Bronchial epithelial cell (primary cell): ENCODE results near the gene PPP1R16B. TPM values are rescaled to one million over a fixed set of nuclear protein-coding genes. Genes with fewer than 3 reads are reported as not detected.

ENCODE experiments used
- DNase-seq: peaks from one replicate; pipeline ENCODE4 v3.0.0-alpha.2; 2010; ENCODE audit warnings: low read depth
- FAIRE-seq: peaks from 2 replicates; lab custom pipeline; 2011; peaks lifted over from hg19 to GRCh38; lab: Jason Lieb, UNC
- H3K27me3 ChIP-seq: 2 replicates; pipeline ENCODE4 v1.5.1; 2011; ENCODE audit warnings: low read length; ENCODE audit not compliant: control insufficient read depth, insufficient read depth
- H3K36me3 ChIP-seq: 2 replicates; pipeline ENCODE4 v1.5.1; 2011; ENCODE audit warnings: low read length; ENCODE audit not compliant: control insufficient read depth, insufficient read depth
- H3K4me3 ChIP-seq: 2 replicates; pipeline ENCODE4 v1.5.1; 2011; ENCODE audit warnings: mild to moderate bottlenecking, low read depth, low read length, control low read depth
- total RNA-seq: library from RNA; depleted of rRNA; stranded (reverse); fragments of >200 nt; gene quantifications from 2 replicates; pipeline ENCODE4 v1.2.1, GENCODE V29; 2014
- TF ChIP-seq, protein P1 (sequence below): IDR thresholded peaks from 2 replicates; pipeline ENCODE4 v1.5.1; 2011; ENCODE audit warnings: mild to moderate bottlenecking, moderate library complexity, low read length, control low read depth, inconsistent platforms; ENCODE audit not compliant: insufficient read depth, severe bottlenecking

PPP1R16B gene
- total RNA-seq, 1 donor from 2014 or later: 0.26 TPM

DNA sequence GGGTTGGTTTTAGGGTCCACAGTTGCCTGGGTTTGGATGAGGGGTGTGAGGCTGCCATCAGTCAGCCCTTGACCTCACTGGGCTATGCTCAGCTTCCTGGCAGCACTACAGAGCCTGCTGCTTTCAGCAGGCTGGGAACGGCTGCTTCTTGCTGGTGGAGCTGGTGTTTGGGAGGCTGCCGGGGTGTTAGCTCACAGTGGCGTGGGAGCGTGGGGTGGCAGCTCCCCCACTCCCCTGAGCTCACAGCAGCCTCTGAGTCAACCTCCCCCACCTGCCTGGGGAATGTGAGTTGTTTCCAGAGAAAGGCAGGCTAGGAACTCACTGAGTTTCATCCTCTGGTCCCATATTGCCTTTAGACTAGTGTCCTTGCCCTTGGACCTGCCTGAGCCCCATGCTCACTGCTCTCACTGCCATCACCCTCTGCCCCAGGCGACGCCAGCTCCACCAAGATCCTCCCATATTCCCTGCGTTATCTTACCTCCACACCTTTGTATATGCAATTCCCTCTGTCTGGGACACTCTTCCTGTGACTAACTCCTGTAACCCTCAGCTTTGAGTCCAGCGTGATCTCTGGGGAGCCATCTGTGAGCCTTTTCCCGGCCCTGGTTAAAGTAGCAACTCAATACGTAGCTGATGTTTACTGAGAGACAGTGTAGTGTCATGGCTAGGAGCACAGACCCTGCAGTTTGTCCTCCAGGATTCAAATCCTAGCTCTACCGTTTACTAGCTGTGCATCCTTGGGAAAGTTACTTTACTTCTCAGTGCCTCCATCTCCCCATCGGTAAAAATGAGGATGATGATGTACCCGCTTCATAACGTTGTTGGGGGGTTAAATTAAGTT, 34.8 kb downstream of the PPP1R16B start:
- no peak for DNase-seq
- TF ChIP-seq, protein P1, sequence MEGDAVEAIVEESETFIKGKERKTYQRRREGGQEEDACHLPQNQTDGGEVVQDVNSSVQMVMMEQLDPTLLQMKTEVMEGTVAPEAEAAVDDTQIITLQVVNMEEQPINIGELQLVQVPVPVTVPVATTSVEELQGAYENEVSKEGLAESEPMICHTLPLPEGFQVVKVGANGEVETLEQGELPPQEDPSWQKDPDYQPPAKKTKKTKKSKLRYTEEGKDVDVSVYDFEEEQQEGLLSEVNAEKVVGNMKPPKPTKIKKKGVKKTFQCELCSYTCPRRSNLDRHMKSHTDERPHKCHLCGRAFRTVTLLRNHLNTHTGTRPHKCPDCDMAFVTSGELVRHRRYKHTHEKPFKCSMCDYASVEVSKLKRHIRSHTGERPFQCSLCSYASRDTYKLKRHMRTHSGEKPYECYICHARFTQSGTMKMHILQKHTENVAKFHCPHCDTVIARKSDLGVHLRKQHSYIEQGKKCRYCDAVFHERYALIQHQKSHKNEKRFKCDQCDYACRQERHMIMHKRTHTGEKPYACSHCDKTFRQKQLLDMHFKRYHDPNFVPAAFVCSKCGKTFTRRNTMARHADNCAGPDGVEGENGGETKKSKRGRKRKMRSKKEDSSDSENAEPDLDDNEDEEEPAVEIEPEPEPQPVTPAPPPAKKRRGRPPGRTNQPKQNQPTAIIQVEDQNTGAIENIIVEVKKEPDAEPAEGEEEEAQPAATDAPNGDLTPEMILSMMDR: no peak
- FAIRE-seq: no peak
- Histone ChIP-seq H3K27me3 (peaks cover 2% of the 10 kb centered on the region), H3K4me3 (no peak overlapping the region), H3K36me3 (no peaks in the 10 kb centered on the region)

- FAIRE-seq (no peak), DNase-seq (no peak)
- Histone ChIP-seq H3K27me3 (peaks cover 2% of the 10 kb centered on the region), H3K36me3 (no peaks in the 10 kb centered on the region), H3K4me3 (no peak overlapping the region)
- TF ChIP-seq, protein P1: no peak
Observed at GRCh38 chr20:38840894-38841470, 35.5 kb downstream of the PPP1R16B start.

DNA sequence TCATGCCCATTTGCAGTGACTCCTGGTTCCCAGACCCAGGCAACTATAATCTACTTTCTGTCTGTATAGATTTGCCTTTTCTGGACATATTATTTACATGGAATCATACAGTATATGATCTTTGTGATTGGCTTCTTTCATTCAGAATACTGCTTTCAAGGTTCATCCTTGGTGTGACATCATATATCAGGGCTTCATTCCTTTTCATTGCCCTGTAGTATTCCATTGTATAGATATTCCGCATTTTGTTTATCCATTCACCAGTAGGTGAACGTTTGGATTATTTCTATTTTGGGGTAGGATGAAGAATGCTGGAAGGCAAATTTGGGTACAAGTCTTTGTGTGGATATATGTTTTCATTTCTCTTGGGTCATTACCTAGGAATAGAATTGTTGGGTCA, 36.1 kb downstream of the PPP1R16B start:
- Histone ChIP-seq H3K4me3 (no peak overlapping the region), H3K27me3 (peaks cover 2% of the 10 kb centered on the region), H3K36me3 (no peaks in the 10 kb centered on the region)
- DNase-seq (no peak), FAIRE-seq (no peak)
- TF ChIP-seq, protein P1: no peak

DNA sequence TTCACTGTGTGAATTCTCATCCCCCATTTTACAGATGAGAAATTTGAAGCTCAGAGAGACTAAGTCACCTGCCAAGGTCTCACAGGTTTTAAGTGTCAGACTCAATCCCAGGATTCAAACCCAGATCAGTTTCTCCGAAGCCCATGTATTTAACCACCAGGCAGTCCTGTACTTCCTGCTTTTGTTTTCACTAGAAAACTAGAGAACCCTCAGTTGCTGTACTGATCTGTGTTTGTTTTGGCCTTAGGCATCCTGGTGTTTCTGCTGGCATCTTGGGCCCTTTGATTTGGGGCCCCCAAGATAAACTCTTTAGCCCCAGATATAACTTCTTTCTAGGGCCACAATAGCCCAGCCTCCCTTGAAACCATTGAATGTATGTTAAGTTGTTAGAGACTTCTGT, 36.5 kb downstream of the PPP1R16B start:
- H3K4me3 ChIP-seq: no peak overlapping the region
- FAIRE-seq (no peak), DNase-seq (no peak)
- H3K27me3 ChIP-seq: peaks cover 2% of the 10 kb centered on the region
- TF ChIP-seq, protein P1: no peak
- no peaks in the 10 kb centered on the region for H3K36me3 ChIP-seq

- no peak for FAIRE-seq
- TF ChIP-seq, protein P1: no peak
- Histone ChIP-seq H3K27me3 (peaks cover 2% of the 10 kb centered on the region), H3K4me3 (no peak overlapping the region), H3K36me3 (no peaks in the 10 kb centered on the region)
- DNase-seq: no peak
Observed at GRCh38 chr20:38842558-38842981, 37.1 kb downstream of the PPP1R16B start.
